ENCODE data around the gene LKAAEAR1. TPM values are rescaled to one million over a fixed set of nuclear protein-coding genes. Genes with fewer than 3 reads are reported as not detected.
A peak's percentile ranks its signal among the peaks of the same experiment; 100 is the strongest.
"Not testable (repeated sequence)": the region's sequence is repeated elsewhere in the genome, so short reads cannot be mapped to it uniquely, and the experiment has no call there.

LKAAEAR1 gene, protein sequence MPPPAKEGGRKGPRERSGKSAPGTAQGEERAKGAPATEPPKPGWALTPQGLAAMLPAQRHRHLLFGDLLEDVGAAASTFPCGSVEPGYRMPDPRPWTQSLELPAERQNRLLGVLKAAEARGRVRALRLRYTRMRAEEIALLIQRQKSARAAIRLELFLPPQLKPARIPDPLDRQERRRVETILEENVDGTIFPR
- total RNA-seq: not detected

GRCh38 chr20:64083804-64084684 lies at the start of gene LKAAEAR1:
LKAAEAR1 (minus strand) TSS chr20:64084398; CDS start chr20:64084219, 179 bp downstream.
- peaks cover 32% of the 10 kb centered on the region for H3K4me1 ChIP-seq
- H3K27ac ChIP-seq: no peak within 1 kb of the TSS
- H3K9me3 ChIP-seq: no peaks in the 10 kb centered on the region
- H3K27me3 ChIP-seq: peaks cover 17% of the 10 kb centered on the region
- 12% methylated on average over 7 of the region's 86 CpGs for WGBS
- TF ChIP-seq POLR2A (IDR thresholded peaks at IDR 0.05) (no peak), POLR2AphosphoS5 (IDR thresholded peaks at IDR 0.05) (no peak), EP300 (IDR thresholded peaks at IDR 0.05) (no peak)
- TF ChIP-seq, protein P1, sequence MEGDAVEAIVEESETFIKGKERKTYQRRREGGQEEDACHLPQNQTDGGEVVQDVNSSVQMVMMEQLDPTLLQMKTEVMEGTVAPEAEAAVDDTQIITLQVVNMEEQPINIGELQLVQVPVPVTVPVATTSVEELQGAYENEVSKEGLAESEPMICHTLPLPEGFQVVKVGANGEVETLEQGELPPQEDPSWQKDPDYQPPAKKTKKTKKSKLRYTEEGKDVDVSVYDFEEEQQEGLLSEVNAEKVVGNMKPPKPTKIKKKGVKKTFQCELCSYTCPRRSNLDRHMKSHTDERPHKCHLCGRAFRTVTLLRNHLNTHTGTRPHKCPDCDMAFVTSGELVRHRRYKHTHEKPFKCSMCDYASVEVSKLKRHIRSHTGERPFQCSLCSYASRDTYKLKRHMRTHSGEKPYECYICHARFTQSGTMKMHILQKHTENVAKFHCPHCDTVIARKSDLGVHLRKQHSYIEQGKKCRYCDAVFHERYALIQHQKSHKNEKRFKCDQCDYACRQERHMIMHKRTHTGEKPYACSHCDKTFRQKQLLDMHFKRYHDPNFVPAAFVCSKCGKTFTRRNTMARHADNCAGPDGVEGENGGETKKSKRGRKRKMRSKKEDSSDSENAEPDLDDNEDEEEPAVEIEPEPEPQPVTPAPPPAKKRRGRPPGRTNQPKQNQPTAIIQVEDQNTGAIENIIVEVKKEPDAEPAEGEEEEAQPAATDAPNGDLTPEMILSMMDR (IDR thresholded peaks at IDR 0.05): no peak
- DNase-seq (ENCODE audit: low spot score in 2 of 2): no peak
- H3K36me3 ChIP-seq: no peaks in the 10 kb centered on the region
- H3K4me3 ChIP-seq: peak within 1 kb of the TSS; percentile 63

GRCh38 chr20:64131406-64131805 lies 47.2 kb upstream of the LKAAEAR1 start:
- no peaks in the 10 kb centered on the region for H3K4me1 ChIP-seq
- 49% methylated on average over 4 of the region's 4 CpGs for WGBS
- H3K27me3 ChIP-seq: peaks cover 33% of the 10 kb centered on the region
- TF ChIP-seq POLR2AphosphoS5 (IDR thresholded peaks at IDR 0.05) (no peak), POLR2A (IDR thresholded peaks at IDR 0.05) (no peak), EP300 (IDR thresholded peaks at IDR 0.05) (no peak)
- TF ChIP-seq, protein P1 (IDR thresholded peaks at IDR 0.05): no peak
- H3K9me3 ChIP-seq: no peaks in the 10 kb centered on the region
- DNase-seq (ENCODE audit: low spot score in 2 of 2): peak; percentile 36 to 66
- no peak overlapping the region for H3K27ac ChIP-seq
- no peaks in the 10 kb centered on the region for H3K36me3 ChIP-seq
- H3K4me3 ChIP-seq: no peak overlapping the region

DNA sequence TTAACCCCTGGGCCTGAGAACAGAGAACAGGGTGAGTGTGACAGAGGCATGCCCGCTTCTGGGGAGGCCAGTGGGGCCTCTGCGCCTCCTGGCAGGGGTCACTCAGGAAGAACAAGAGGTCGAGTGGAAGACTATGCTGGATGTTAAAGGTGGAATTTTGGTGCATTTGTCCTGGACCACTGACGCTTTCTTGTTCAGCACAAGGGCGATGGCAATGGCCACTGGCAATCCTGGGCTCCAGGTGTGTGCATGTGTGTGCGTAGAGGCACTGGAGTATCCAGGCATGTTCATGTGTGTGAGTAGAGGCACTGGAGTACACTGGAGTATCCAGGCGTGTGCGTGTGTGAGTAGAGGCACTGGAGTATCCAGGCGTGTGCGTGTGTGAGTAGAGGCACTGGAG lies 46.7 kb upstream of the LKAAEAR1 start:
- Histone ChIP-seq H3K4me1 (no peaks in the 10 kb centered on the region), H3K27me3 (peaks cover 33% of the 10 kb centered on the region), H3K36me3 (no peaks in the 10 kb centered on the region), H3K27ac (no peak overlapping the region), H3K9me3 (no peaks in the 10 kb centered on the region), H3K4me3 (no peak overlapping the region)
- peak; percentile 19 to 47 for DNase-seq (ENCODE audit: low spot score in 2 of 2)
- 87% methylated on average over 10 of the region's 10 CpGs for WGBS
- no peak for TF ChIP-seq POLR2AphosphoS5 (IDR thresholded peaks at IDR 0.05)
- no peak for TF ChIP-seq EP300 (IDR thresholded peaks at IDR 0.05)
- no peak for TF ChIP-seq POLR2A (IDR thresholded peaks at IDR 0.05)
- TF ChIP-seq, protein P1 (IDR thresholded peaks at IDR 0.05): no peak

DNA sequence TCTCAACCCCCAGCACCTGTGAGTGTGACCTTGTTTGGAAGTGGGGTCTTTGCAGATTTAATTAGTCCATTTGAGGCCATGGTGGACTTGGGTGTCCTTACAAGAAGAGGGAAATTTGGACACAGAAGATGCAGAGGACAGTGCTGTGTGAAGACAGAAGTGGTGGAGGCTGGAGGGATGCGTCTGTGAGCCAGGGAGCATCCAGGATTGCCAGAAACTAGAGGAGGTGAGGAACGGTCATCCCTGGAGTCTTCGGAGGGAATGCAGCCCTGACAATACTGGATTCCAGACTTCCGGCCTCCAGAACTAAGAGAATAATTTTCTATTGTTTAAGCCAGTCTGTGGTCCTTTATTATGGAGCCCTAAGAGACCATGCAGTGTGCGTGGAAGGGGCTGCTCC lies 46.1 kb upstream of the LKAAEAR1 start:
- H3K36me3 ChIP-seq: no peaks in the 10 kb centered on the region
- WGBS: 61% methylated on average over 5 of the region's 5 CpGs
- H3K27ac ChIP-seq: no peak overlapping the region
- no peaks in the 10 kb centered on the region for H3K9me3 ChIP-seq
- peaks cover 33% of the 10 kb centered on the region for H3K27me3 ChIP-seq
- H3K4me1 ChIP-seq: no peaks in the 10 kb centered on the region
- peak; percentile 18 to 21 for DNase-seq (ENCODE audit: low spot score in 2 of 2)
- H3K4me3 ChIP-seq: no peak overlapping the region
- TF ChIP-seq, protein P1 (IDR thresholded peaks at IDR 0.05): no peak

DNA sequence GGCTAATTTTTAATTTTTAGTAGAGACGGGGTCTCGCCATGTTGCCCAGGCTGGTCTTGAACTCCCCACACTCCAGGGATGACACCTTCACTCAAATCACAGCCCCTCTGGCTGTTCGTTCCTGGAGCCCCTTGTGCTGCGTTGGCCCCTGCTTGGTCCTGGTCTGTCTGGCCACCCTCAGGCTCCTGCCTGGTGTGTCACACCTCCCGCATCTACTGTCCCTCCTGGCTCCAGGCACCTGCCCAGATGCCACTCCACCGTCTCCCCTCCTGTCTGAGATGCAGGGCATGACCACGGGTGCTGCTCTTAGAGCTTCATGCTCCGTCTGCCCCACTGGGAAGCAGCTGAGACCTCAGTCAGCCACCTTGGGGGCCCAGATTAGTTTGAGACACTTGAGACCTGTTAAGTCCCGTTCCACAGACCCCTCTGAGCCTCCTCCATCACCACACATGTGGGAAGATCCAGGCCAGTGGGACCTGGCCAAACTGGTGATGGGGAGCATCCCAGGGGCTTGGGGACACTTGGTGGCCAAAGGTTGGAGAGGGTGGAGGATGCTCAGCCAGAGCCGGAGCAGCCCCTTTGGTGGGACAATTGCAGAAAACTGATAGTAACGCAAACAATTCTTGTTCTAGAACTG lies 45.1 kb upstream of the LKAAEAR1 start:
- no peak overlapping the region for H3K27ac ChIP-seq
- H3K36me3 ChIP-seq: no peaks in the 10 kb centered on the region
- no peaks in the 10 kb centered on the region for H3K9me3 ChIP-seq
- H3K4me3 ChIP-seq: no peak overlapping the region
- peaks cover 39% of the 10 kb centered on the region for H3K27me3 ChIP-seq
- 90% methylated on average over 11 of the region's 11 CpGs for WGBS
- peak; percentile 38 to 44 for DNase-seq (ENCODE audit: low spot score in 2 of 2)
- TF ChIP-seq, protein P1 (IDR thresholded peaks at IDR 0.05): no peak
- TF ChIP-seq EP300 (IDR thresholded peaks at IDR 0.05) (no peak), POLR2A (IDR thresholded peaks at IDR 0.05) (no peak), POLR2AphosphoS5 (IDR thresholded peaks at IDR 0.05) (no peak)
- no peaks in the 10 kb centered on the region for H3K4me1 ChIP-seq

GRCh38 chr20:64123517-64123916 lies 39.3 kb upstream of the LKAAEAR1 start:
- H3K4me3 ChIP-seq, H3K36me3 ChIP-seq, H3K4me1 ChIP-seq, H3K27ac ChIP-seq, H3K9me3 ChIP-seq: not testable (repeated sequence)
- DNase-seq (ENCODE audit: low spot score in 2 of 2): peak in 1 of 2 donors; percentile 5
- H3K27me3 ChIP-seq: peaks cover 35% of the 10 kb centered on the region
- 87% methylated on average over 11 of the region's 11 CpGs for WGBS

- not testable (repeated sequence) for H3K9me3 ChIP-seq; H3K36me3 ChIP-seq; H3K27ac ChIP-seq; DNase-seq (ENCODE audit: low spot score in 2 of 2); H3K4me1 ChIP-seq; H3K4me3 ChIP-seq
- WGBS: 87% methylated on average over 11 of the region's 11 CpGs
- peaks cover 29% of the 10 kb centered on the region for H3K27me3 ChIP-seq
These were observed 38.7 kb upstream of the LKAAEAR1 start for GRCh38 chr20:64122927-64123326.
